Measurements from ENCODE around the gene PLXDC2.

The PLXDC2 gene

GRCh38 chr10:20271490-20271889, 455.3 kb downstream of the PLXDC2 start:
- DNase-seq (ENCODE audit: low read depth in 2 of 2) = no peak

- DNase-seq (ENCODE audit: low read depth in 2 of 2) = no peak
Measured at GRCh38 chr10:20272608-20273007, 456.4 kb downstream of the PLXDC2 start.

- DNase-seq (ENCODE audit: low read depth in 2 of 2) = no peak
Measured at GRCh38 chr10:20274571-20274970, 458.3 kb downstream of the PLXDC2 start.

- DNase-seq (ENCODE audit: low read depth in 2 of 2) = no peak
Measured at GRCh38 chr10:20276127-20276979, 460.1 kb downstream of the PLXDC2 start.

GRCh38 chr10:20277820-20278219, 461.6 kb downstream of the PLXDC2 start:
- no peak for DNase-seq (ENCODE audit: low read depth in 2 of 2)

GRCh38 chr10:20281579-20281978, 465.3 kb downstream of the PLXDC2 start:
- DNase-seq (ENCODE audit: low read depth in 2 of 2) = no peak

- DNase-seq (ENCODE audit: low read depth in 2 of 2) = no peak
Measured at GRCh38 chr10:20287586-20287985, 471.4 kb downstream of the PLXDC2 start.

GRCh38 chr10:20288060-20288459, 471.8 kb downstream of the PLXDC2 start:
- DNase-seq (ENCODE audit: low read depth in 2 of 2) = no peak

GRCh38 chr10:20289070-20289828, 473.0 kb downstream of the PLXDC2 start:
- DNase-seq (ENCODE audit: low read depth in 2 of 2) = no peak

GRCh38 chr10:20298417-20298816, 482.2 kb downstream of the PLXDC2 start:
- no peak for DNase-seq (ENCODE audit: low read depth in 2 of 2)

- DNase-seq (ENCODE audit: low read depth in 2 of 2) = no peak
Measured at GRCh38 chr10:20299034-20299736, 483.0 kb downstream of the PLXDC2 start.

GRCh38 chr10:20300735-20301134, 484.5 kb downstream of the PLXDC2 start:
- DNase-seq (ENCODE audit: low read depth in 2 of 2) = no peak

- DNase-seq (ENCODE audit: low read depth in 2 of 2) = no peak
Measured at GRCh38 chr10:20302033-20302432, 485.8 kb downstream of the PLXDC2 start.

GRCh38 chr10:20303453-20304152, 487.4 kb downstream of the PLXDC2 start:
- no peak for DNase-seq (ENCODE audit: low read depth in 2 of 2)

- DNase-seq (ENCODE audit: low read depth in 2 of 2) = no peak
Measured at GRCh38 chr10:20313665-20314064, 497.4 kb downstream of the PLXDC2 start.

GRCh38 chr10:20314431-20314830, 498.2 kb downstream of the PLXDC2 start:
- no peak for DNase-seq (ENCODE audit: low read depth in 2 of 2)

- no peak for DNase-seq (ENCODE audit: low read depth in 2 of 2)
Measured at GRCh38 chr10:20327954-20328353, 511.7 kb downstream of the PLXDC2 start.

- no peak for DNase-seq (ENCODE audit: low read depth in 2 of 2)
Measured at GRCh38 chr10:20330246-20330645, 514.0 kb downstream of the PLXDC2 start.

GRCh38 chr10:20334559-20334958, 518.3 kb downstream of the PLXDC2 start:
- DNase-seq (ENCODE audit: low read depth in 2 of 2) = no peak
